ENCODE data around the gene ING3.
A peak's percentile ranks its signal among the peaks of the same experiment; 100 is the strongest.
"Not testable (repeated sequence)": the region's sequence is repeated elsewhere in the genome, so short reads cannot be mapped to it uniquely, and the experiment has no call there.

Gene ING3

GRCh38 chr7:120949998-120950538 lies 509 bp upstream of the ING3 start:
- DNase-seq (ENCODE audit: low spot score) = no peak

GRCh38 chr7:120951309-120951699 lies 727 bp downstream of the ING3 start:
- DNase-seq (ENCODE audit: low spot score) = no peak

GRCh38 chr7:120951826-120952225 lies 1.2 kb downstream of the ING3 start:
- DNase-seq (ENCODE audit: low spot score) = peak; percentile 5

GRCh38 chr7:120955577-120956149 lies 5.1 kb downstream of the ING3 start:
- no peak for DNase-seq (ENCODE audit: low spot score)

GRCh38 chr7:120959929-120960484 lies 9.4 kb downstream of the ING3 start:
- DNase-seq (ENCODE audit: low spot score) = no peak

GRCh38 chr7:120960714-120961113 lies 10.1 kb downstream of the ING3 start:
- DNase-seq (ENCODE audit: low spot score) = no peak

- DNase-seq (ENCODE audit: low spot score) = no peak
Measured at GRCh38 chr7:120961638-120962173, 11.1 kb downstream of the ING3 start.

- DNase-seq (ENCODE audit: low spot score) = no peak
Measured at GRCh38 chr7:120964088-120964487, 13.5 kb downstream of the ING3 start.

GRCh38 chr7:120966961-120967360 lies 16.4 kb downstream of the ING3 start:
- DNase-seq (ENCODE audit: low spot score) = no peak

- no peak for DNase-seq (ENCODE audit: low spot score)
Measured at GRCh38 chr7:120973849-120974248, 23.3 kb downstream of the ING3 start.

GRCh38 chr7:120979765-120980499 lies 29.4 kb downstream of the ING3 start:
- DNase-seq (ENCODE audit: low spot score) = no peak

GRCh38 chr7:120981117-120981516 lies 30.5 kb downstream of the ING3 start:
- DNase-seq (ENCODE audit: low spot score) = no peak

- no peak for DNase-seq (ENCODE audit: low spot score)
Measured at GRCh38 chr7:120981888-120982615, 31.5 kb downstream of the ING3 start.

- not testable (repeated sequence) for DNase-seq (ENCODE audit: low spot score)
Measured at GRCh38 chr7:120983592-120983991, 33.0 kb downstream of the ING3 start.

GRCh38 chr7:120984406-120984805 lies 33.8 kb downstream of the ING3 start:
- DNase-seq (ENCODE audit: low spot score) = no peak

- no peak for DNase-seq (ENCODE audit: low spot score)
Measured at GRCh38 chr7:120985130-120985758, 34.7 kb downstream of the ING3 start.

- DNase-seq (ENCODE audit: low spot score) = no peak
Measured at GRCh38 chr7:120985839-120986238, 35.3 kb downstream of the ING3 start.

- no peak for DNase-seq (ENCODE audit: low spot score)
Measured at GRCh38 chr7:120986650-120987049, 36.1 kb downstream of the ING3 start.

- no peak for DNase-seq (ENCODE audit: low spot score)
Measured at GRCh38 chr7:120987280-120987679, 36.7 kb downstream of the ING3 start.

GRCh38 chr7:120987683-120988590 lies 37.4 kb downstream of the ING3 start:
- DNase-seq (ENCODE audit: low spot score) = peak; percentile 86

All from CD4-positive, alpha-beta T cell treated with Interleukin-2 at 100 ng/mL for 4 hours (primary cell).